Amniotic stem cell (primary cell): ENCODE data around the gene FARP2.
"Not testable (repeated sequence)": the region's sequence is repeated elsewhere in the genome, so short reads cannot be mapped to it uniquely, and the experiment has no call there.

ENCODE experiments used
- DNase-seq: peaks from one replicate; lab custom pipeline; 2025; lab: John Stamatoyannopoulos, UW

FARP2 gene

GRCh38 chr2:241399941-241400922, 44.1 kb downstream of the FARP2 start:
- DNase-seq, result no peak

GRCh38 chr2:241408849-241409248, 52.8 kb downstream of the FARP2 start:
- no peak for DNase-seq

GRCh38 chr2:241410739-241411176, 54.7 kb downstream of the FARP2 start:
- DNase-seq, result no peak

DNA sequence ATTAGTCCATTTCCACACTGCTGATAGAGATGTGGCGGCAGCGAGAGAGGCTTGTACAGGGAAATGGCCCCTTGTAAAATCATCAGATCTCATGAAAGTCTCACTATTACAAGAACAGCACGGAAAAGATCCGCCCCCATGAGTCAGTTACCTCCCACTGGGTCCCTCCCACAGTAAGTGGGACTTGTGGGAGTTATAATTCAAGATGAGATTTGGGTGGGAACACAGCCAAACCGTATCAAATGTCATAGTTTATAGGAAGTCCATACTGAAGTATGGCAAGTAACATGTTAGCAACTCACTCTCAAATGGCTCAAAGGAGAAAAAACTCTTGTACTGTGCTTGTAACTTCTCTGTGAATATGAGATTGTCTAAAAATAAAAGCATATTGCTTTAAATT, 56.1 kb downstream of the FARP2 start:
- no peak for DNase-seq

DNA sequence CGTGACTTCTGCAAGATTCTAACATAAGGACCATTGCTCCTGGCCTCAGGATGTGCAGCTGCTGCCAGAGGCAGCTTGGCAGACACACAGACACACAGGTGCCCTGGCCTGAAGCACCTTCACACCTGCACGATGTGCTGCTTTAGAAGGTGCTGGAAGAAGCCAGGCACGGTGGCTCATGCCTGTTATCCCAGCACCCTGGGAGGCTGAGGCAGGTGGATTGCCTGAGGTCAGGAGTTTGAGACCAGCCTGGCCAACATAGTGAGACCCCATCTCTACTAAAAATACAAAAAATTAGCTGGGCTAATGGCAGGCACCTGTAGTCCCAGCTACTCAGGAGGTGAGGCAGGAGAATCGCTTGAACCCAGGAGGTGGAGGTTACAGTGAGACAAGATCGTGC, 57.4 kb downstream of the FARP2 start:
- not testable (repeated sequence) for DNase-seq

DNA sequence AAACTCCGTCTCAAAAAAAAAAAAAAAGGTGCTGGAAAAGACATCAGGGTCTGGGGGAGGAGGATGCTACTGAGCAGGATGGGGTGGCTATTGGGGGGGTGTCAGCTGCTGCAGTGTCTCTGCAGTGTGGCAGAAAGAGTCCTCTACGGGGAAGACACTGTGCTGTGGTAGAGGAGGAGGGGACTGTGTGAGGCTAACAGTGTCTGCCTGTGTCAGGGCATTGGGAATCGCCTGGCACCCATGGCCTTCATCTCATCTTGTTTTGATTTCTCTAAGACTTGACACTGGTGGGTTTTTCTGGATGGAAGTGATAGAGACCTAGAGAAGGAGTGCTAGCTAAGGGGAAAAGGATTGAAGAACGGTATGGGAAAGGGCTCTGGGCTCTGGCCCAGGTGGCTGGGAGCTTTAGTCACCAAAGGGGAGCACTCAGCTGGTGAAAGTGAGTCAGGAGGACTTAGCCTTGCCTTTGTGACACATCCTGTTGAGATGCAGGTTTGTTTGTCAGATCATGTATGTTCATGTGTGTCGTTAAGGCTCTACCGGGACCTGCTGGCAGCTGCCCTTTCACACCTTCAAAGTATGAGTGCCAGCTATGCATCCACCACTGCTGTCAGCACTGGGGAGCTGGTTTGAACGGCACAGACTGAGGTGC, 58.0 kb downstream of the FARP2 start:
- no peak for DNase-seq

DNA sequence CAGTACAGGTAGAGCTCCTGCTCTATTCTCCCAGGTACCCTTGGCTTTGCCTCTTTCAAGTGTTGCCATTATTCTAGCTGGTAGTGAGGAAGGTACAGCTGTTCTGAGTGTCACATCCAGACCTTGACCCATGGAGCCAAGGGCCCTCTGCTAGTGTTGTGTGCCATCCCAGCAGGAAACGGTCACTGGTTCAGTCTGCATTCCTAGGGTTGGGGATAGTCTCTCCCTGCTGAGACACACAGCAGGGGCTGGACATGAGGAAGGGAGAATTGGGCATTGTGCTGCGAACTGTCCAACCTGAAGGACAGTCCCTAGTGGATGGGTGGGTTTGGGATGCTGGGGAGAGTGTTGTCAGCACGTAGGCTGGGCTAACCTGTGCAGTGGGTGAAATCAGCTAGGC, 59.1 kb downstream of the FARP2 start:
- DNase-seq, result no peak

- no peak for DNase-seq
Observed at GRCh38 chr2:241417626-241418025, 61.5 kb downstream of the FARP2 start.

GRCh38 chr2:241421330-241421729, 65.2 kb downstream of the FARP2 start:
- no peak for DNase-seq

GRCh38 chr2:241421942-241422341, 65.9 kb downstream of the FARP2 start:
- not testable (repeated sequence) for DNase-seq

DNA sequence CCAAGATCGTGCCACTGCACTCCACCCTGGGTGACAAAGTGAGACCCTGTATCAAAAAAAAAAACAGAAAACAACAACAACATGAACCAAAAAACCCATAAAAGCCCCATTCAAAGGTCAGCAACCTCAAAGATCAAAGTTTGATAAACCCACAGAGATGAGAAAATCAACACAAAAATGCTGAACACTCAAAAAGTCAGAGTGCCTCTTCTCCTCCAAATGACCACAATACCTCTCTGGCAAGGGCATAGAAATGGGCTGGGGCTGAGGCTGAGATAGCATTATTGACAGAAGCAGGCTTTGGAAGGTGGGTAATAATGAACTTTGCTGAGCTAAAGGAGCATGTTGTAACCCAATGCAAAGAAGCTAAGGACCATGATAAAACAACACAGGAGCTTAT, 66.3 kb downstream of the FARP2 start:
- DNase-seq, result no peak

- not testable (repeated sequence) for DNase-seq
Observed at GRCh38 chr2:241423489-241423888, 67.4 kb downstream of the FARP2 start.

DNA sequence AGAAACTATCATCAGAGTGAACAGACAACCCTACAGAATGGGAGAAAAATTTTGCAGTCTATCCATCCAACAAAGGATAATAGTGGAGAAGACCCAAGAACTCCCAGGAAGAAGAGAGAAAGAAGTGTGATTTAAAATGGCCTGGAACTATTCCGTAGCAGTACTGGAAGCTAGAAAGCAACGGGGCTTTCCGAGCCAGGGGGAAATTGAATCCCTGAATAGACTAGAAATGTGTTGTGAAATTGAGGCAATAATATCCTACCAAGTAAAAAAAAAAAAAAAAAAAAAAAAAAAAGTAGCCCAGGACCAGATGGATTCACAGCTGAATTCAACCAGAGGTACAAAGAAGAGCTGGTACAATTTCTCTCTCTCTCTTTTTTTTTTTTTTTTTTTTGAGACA, 69.3 kb downstream of the FARP2 start:
- DNase-seq, result no peak

- no peak for DNase-seq
Observed at GRCh38 chr2:241430178-241430577, 74.1 kb downstream of the FARP2 start.

DNA sequence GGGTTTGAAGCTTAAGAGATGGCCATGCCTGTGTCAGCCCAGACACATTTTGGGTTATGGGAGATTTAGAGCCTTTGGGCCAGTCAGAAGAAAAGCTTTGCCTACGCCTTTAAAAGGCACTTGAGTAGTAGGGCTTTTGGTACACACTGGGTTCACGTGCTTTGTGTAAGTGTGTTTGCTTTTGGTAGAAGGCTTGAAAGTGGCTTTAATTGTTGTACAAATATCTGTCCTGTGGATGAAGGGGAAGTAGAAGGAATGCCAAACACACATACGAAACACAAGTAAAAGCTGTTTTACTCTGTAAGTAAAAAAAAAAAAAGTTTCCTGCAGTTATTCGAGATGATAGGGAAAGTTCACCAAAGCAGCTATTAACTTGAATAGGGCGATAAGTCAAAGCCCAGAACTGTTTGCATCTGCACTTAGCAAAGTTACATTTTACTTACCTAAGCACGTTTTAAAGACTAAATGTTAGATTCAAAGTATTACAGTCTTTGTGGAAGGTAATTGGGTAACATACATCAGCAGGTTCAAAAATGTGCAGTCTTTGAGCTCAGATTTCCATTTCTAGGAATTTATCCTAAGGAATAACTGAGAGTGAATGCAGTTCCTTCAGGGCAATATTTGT, 76.9 kb downstream of the FARP2 start:
- no peak for DNase-seq

- DNase-seq, result no peak
Observed at GRCh38 chr2:241437179-241437578, 81.1 kb downstream of the FARP2 start.

GRCh38 chr2:241441492-241441891, 85.4 kb downstream of the FARP2 start:
- DNase-seq, result no peak

DNA sequence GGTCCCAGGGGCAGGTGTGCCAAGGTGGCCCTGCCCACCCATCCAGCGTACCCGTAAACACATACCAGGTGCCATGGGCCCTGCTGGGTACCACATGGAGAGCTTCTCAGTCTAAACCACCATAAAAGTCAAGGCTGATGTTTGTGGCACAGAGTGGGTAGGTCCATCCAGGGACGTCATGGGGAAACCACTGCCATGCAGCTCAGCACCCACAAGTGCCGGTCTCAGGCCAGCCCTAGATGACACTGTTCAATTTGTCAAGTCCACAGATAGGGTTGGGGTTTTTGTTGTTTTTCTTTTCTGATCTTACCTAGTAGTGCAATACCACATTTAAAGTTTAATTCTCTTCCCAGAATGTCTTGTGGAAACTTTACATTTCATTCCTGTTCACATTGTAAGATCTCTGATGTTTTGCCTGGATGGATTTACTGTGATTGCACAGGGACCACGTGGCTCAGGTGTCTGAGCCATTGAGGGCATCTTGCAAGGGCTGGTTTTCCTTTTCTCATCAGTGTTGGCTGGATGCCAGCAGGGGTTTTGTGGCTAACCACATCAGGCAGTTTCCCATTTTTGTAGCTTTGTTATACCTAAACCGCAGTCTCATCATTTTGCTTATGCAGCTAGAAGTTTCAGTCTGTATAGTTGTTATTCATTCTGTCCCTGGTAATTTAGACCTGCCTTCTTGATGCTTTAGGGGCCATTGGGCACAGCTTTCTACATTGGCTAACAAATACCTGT, 87.6 kb downstream of the FARP2 start:
- DNase-seq, result no peak

- DNase-seq, result no peak
Observed at GRCh38 chr2:241445426-241445825, 89.3 kb downstream of the FARP2 start.

GRCh38 chr2:241450092-241450491, 94.0 kb downstream of the FARP2 start:
- DNase-seq, result not testable (repeated sequence)

DNA sequence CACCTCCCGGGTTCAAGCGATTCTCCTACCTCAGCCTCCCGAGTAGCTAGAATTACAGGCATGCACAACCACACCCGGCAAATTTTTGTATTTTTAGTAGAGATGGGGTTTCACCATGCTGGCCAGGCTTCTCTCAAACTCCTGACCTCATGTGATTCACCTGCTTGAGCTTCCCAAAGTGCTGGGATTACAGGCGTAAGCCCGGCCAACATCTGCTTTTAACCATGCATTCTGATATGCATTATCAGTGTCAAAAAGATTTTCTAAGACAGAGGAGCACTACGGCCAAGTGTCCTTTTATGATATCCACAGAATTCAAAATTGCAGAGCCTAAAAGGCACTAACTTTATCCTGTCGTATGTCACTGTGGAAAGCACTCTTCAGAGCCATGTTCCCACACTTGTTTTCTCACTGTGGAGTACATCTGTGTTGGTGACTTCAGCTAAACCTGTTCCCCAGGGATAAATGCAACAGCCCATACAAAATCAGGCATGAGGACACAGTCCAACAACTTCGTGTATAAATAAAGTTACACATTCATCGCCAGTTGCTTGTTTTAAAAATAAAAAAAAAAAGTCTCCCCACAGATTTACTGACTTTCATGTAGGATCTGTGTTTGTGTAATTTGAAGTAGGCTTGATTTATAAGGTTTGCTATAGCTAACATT, 95.9 kb downstream of the FARP2 start:
- DNase-seq, result no peak
